ENCODE measurements around the gene KIAA0232. TPM values are rescaled to one million over a fixed set of nuclear protein-coding genes. Genes with fewer than 3 reads are reported as not detected.
A peak's percentile ranks its signal among the peaks of the same experiment; 100 is the strongest.
"Not testable (repeated sequence)": the region's sequence is repeated elsewhere in the genome, so short reads cannot be mapped to it uniquely, and the experiment has no call there.

Gene KIAA0232
- total and polyA plus RNA-seq, 12 donors, result 12.8 to 89.6 (median 70.9) TPM

GRCh38 chr4:6785572-6785925 is 3.0 kb downstream of the KIAA0232 start:
- Histone ChIP-seq H3K4me1 (peaks cover 7 to 76% (median 56%) of the 10 kb centered on the region in 9 donors), H3K4me3 (no peak overlapping the region)
- 92 to 95% methylated on average over 1 of the region's 1 CpG for WGBS, 2 donors

DNA sequence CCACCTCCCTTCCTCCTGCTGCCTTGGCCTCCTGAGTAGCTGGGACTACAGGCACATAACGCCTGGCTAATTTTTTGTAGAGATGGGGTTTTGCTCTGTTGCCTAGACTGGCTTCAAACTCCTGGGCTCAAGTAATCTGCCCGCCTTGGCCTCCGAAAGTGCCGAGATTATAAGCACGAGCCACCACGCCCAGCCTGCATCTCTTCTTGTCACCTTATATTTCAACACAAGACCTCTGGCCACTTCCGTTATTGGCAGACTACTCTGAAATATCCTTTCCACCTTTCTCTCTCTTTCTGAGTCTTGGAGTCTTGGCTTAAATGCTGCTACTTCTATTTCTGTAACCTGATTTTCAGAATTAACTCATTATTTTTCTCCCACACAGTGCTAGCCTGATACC is 5.6 kb downstream of the KIAA0232 start:
- no peak for DNase-seq
- H3K36me3 ChIP-seq, result peaks cover 0 to 28% (median 0%) of the 10 kb centered on the region in 9 donors
- no peak for TF ChIP-seq CTCF (IDR thresholded peaks at IDR 0.05)
- intact Hi-C loops (cut with DNase I), result loop anchor here in 3 of 10 donors (5.0 to 10.0 kb wide), 2 partner anchors 84 to 87 kb away; no protein-coding TSS in a partner anchor
- H3K4me1 ChIP-seq, result peaks cover 7 to 87% (median 60%) of the 10 kb centered on the region in 9 donors
- no peaks in the 10 kb centered on the region for H3K9me3 ChIP-seq
- WGBS, 2 donors, result 47 to 49% methylated on average over 7 of the region's 7 CpGs
- no peak overlapping the region for H3K4me3 ChIP-seq
- peak overlapping the region in 3 of 10 donors; percentile 13 to 67 (median 28) for H3K27ac ChIP-seq
- ATAC-seq, result no peak
- H3K27me3 ChIP-seq, result no peaks in the 10 kb centered on the region

More at GRCh38 chr4:6785572-6785925, 3.0 kb downstream of the KIAA0232 start:
- Histone ChIP-seq H3K9me3 (no peaks in the 10 kb centered on the region), H3K27me3 (no peaks in the 10 kb centered on the region), H3K27ac (peak overlapping the region in 4 of 10 donors; percentile 4 to 99 (median 34)), H3K36me3 (peaks cover 0 to 18% (median 0%) of the 10 kb centered on the region in 9 donors)
- TF ChIP-seq CTCF (IDR thresholded peaks at IDR 0.05), result no peak
- no peak for ATAC-seq
- intact Hi-C loops (cut with DNase I), result loop anchor here in 3 of 10 donors (5.0 to 10.0 kb wide), 2 partner anchors 87 to 89 kb away; no protein-coding TSS in a partner anchor
- no peak for DNase-seq

- DNase-seq; H3K9me3 ChIP-seq; H3K4me3 ChIP-seq; H3K27me3 ChIP-seq; intact Hi-C loops (cut with DNase I); ATAC-seq; H3K27ac ChIP-seq: not testable (repeated sequence)
- Histone ChIP-seq H3K36me3 (peaks cover 0 to 35% (median 0%) of the 10 kb centered on the region in 9 donors), H3K4me1 (peaks cover 4 to 84% (median 51%) of the 10 kb centered on the region in 9 donors)
- WGBS, 2 donors, result 86 to 87% methylated on average over 4 of the region's 4 CpGs
Observed at GRCh38 chr4:6791245-6791644, 8.7 kb downstream of the KIAA0232 start.

DNA sequence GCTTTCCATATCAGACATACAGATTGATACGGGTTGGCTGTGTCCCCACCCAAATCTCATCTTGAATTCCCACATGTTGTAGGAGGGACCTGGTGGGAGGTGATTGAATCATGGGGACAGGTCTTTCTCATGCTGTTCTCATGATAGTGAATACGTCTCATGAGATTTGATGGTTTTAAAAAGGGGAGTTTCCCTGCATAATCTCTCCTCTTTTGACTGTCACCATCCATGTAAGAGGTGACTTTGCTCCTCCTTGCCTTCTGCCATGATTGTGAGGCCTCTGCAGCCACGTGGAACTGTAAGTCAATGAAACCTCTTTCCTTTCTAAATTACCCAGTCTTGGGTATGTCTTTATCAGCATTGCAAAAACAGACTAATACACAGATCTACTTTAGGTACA is 9.3 kb downstream of the KIAA0232 start:
- H3K9me3 ChIP-seq; intact Hi-C loops (cut with DNase I); H3K27me3 ChIP-seq; ATAC-seq; H3K4me3 ChIP-seq; H3K27ac ChIP-seq; DNase-seq: not testable (repeated sequence)
- Histone ChIP-seq H3K36me3 (peaks cover 0 to 33% (median 0%) of the 10 kb centered on the region in 9 donors), H3K4me1 (peaks cover 4 to 79% (median 49%) of the 10 kb centered on the region in 9 donors)
- WGBS, 2 donors, result 72 to 74% methylated on average over 3 of the region's 3 CpGs

- 82 to 85% methylated on average over 4 of the region's 4 CpGs for WGBS, 2 donors
- intact Hi-C loops (cut with DNase I), result no loop called here
- Histone ChIP-seq H3K9me3 (no peaks in the 10 kb centered on the region), H3K27me3 (no peaks in the 10 kb centered on the region), H3K4me3 (no peak overlapping the region), H3K27ac (peak overlapping the region in 1 of 10 donors; percentile 0), H3K4me1 (peaks cover 0 to 77% (median 37%) of the 10 kb centered on the region in 9 donors), H3K36me3 (peaks cover 0 to 26% (median 0%) of the 10 kb centered on the region in 9 donors)
- no peak for TF ChIP-seq CTCF (IDR thresholded peaks at IDR 0.05)
- no peak for DNase-seq
- peak in 1 of 8 donors; percentile 19 for ATAC-seq
Observed at GRCh38 chr4:6794189-6794588, 11.7 kb downstream of the KIAA0232 start.

All from heart right ventricle (tissue), 16 donors.